Left lung (tissue), 10 donors: ENCODE results near the gene COL18A1. TPM values are rescaled to one million over a fixed set of nuclear protein-coding genes. Genes with fewer than 3 reads are reported as not detected.
"Not testable (repeated sequence)": the region's sequence is repeated elsewhere in the genome, so short reads cannot be mapped to it uniquely, and the experiment has no call there.

Experiments used
- ATAC-seq: fragments of 200-7000 bp; cut with Tn5 transposase; one replicate; pipeline ENCODE4 v1.9.1; 2020; ENCODE audit warnings: moderate library complexity
- DNase-seq, 4 donors: peaks; one replicate each; pipeline ENCODE4 v3.0.0-alpha.2; 2013 to 2020
- H3K27ac ChIP-seq, 2 donors: fragments of 200-600 bp; sonication (generic) in 1 of 2; one replicate each; pipeline versions ENCODE4 v1.5.0 to v1.8.0; 2020 to 2021
- H3K27me3 ChIP-seq, 2 donors: fragments of 200-600 bp; sonication (generic) in 1 of 2; one replicate each; pipeline versions ENCODE4 v1.5.0 to v1.8.0; 2020 to 2021
- H3K36me3 ChIP-seq, 2 donors: fragments of 200-600 bp; sonication (generic) in 1 of 2; one replicate each; pipeline versions ENCODE4 v1.5.0 to v1.8.0; 2020 to 2021
- H3K4me1 ChIP-seq, 2 donors: fragments of 200-600 bp; one replicate each; pipeline ENCODE4 v1.8.0; 2021
- H3K4me3 ChIP-seq, 2 donors: fragments of 200-600 bp; sonication (generic) in 1 of 2; one replicate each; pipeline versions ENCODE4 v1.5.0 to v1.8.0; 2020 to 2021; ENCODE audit warnings: mild to moderate bottlenecking in 1 of 2
- H3K9me3 ChIP-seq, 2 donors: fragments of 200-600 bp; sonication (generic) in 1 of 2; one replicate each; pipeline versions ENCODE4 v1.5.0 to v1.8.0; 2020 to 2021
- intact Hi-C, 2 donors: fragments of 100-400 bp; cut with DNase I; formaldehyde crosslinking; loops; one replicate each; pipeline versions ENCODE4 v1.11.2 to v1.14.2; 2022
- polyA plus RNA-seq, 6 donors: library from polyadenylated mRNA; unstranded; fragments of 120-200 nt; gene quantifications; one replicate each; pipeline ENCODE4 v1.2.1, GENCODE V29; 2013; ENCODE audit not compliant: insufficient read length in 6 of 6
- total RNA-seq, 2 donors: library from RNA; stranded (reverse); fragmentation: NEBNext Ultra II Directional; extraction: Animal tissue kit (Norgen Biotek cat#: 25700); gene quantifications; one replicate each; pipeline ENCODE4 v1.2.1, GENCODE V29; 2021
- TF ChIP-seq, protein P1 (sequence below), 2 donors: fragments of 200-600 bp; sonication (generic) in 1 of 2; IDR thresholded peaks; one replicate each; pipeline versions ENCODE4 v1.5.0 to v1.8.0; 2021; ENCODE audit warnings: antibody characterized with exemption in 2 of 2
- donor health status: DM: no; HTN: yes; CAD: no.
- donor health status: DM: no; HTN: no; CAD: no.

Gene COL18A1
- total and polyA plus RNA-seq, 8 donors, result 39.3 to 90.2 (median 64.0) TPM

DNA sequence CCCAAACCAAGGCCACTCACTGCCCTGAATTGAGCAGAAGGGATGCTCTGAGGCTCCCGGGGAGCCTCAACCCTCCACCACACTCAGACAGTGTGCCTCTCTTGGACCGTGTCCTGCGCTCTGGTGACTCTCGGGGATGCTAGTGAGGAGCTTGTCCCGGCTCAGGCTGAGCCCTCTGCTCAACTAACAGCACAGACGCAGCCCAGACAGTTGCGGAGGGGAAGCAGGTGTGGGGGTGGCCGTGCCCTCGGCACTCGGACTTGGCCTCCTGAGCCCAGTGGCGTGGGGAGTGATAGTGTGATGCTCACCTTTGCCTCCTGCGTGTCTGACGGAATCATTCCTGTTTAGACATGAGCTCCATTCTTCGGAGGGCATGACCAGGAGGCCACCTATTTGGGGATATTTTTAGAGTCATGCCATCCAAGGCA lies 152.7 kb downstream of the COL18A1 start:
- Histone ChIP-seq H3K36me3 (no peaks in the 10 kb centered on the region), H3K4me1 (peaks cover 0 to 20% of the 10 kb centered on the region in 2 donors), H3K4me3 (no peak overlapping the region), H3K27ac (no peak overlapping the region), H3K9me3 (no peaks in the 10 kb centered on the region), H3K27me3 (peaks cover 0 to 6% of the 10 kb centered on the region in 2 donors)
- DNase-seq, result peak in 2 of 4 donors; percentile 31 to 47
- intact Hi-C loops, result loop anchor here in 1 of 2 donors (10.0 kb wide), 1 partner anchor 267 kb away; no protein-coding TSS in a partner anchor
- TF ChIP-seq, protein P1, sequence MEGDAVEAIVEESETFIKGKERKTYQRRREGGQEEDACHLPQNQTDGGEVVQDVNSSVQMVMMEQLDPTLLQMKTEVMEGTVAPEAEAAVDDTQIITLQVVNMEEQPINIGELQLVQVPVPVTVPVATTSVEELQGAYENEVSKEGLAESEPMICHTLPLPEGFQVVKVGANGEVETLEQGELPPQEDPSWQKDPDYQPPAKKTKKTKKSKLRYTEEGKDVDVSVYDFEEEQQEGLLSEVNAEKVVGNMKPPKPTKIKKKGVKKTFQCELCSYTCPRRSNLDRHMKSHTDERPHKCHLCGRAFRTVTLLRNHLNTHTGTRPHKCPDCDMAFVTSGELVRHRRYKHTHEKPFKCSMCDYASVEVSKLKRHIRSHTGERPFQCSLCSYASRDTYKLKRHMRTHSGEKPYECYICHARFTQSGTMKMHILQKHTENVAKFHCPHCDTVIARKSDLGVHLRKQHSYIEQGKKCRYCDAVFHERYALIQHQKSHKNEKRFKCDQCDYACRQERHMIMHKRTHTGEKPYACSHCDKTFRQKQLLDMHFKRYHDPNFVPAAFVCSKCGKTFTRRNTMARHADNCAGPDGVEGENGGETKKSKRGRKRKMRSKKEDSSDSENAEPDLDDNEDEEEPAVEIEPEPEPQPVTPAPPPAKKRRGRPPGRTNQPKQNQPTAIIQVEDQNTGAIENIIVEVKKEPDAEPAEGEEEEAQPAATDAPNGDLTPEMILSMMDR (IDR thresholded peaks at IDR 0.05), result no peak
- ATAC-seq, result no peak

DNA sequence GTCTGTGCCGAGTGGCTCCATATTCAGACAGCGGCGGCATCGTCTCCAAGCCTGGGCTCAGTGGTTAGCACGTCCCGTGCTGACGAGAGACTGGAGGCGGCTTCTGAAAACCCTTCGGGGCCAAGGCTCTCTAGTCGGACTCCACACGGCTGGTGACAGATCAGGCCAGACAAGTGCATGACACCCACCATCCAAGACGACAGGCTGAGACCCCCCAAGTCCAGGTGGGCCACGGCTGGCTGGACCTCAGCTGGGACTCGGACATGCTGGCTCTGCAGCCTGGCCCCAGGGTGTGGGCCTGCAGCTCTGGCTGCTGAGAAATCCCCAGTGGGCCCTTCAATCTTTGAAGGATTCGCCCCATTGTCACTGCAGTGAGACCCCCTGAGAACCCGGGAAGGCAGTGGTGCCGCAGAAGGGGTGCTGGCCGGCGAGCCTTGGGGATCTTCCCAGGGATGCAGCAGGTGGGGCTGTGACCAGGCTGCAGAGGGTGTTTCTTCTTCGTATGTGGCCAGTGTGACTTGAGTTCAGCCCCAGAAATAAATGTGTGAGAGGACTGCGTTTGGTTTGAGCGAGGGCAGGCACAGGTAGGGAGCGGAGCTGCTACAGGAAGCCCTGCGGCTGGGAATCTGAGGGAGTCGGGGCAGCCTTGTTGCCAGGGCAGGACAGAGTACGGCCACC lies 153.2 kb downstream of the COL18A1 start:
- peaks cover 0 to 11% of the 10 kb centered on the region in 2 donors for H3K27me3 ChIP-seq
- peak in 2 of 4 donors; percentile 25 to 66 for DNase-seq
- no peak overlapping the region for H3K4me3 ChIP-seq
- intact Hi-C loops, result loop anchor here in 1 of 2 donors (10.0 kb wide), 1 partner anchor 267 kb away; no protein-coding TSS in a partner anchor
- no peaks in the 10 kb centered on the region for H3K36me3 ChIP-seq
- no peaks in the 10 kb centered on the region for H3K9me3 ChIP-seq
- TF ChIP-seq, protein P1 (IDR thresholded peaks at IDR 0.05), result no peak
- no peak overlapping the region for H3K27ac ChIP-seq
- ATAC-seq, result no peak
- peaks cover 0 to 15% of the 10 kb centered on the region in 2 donors for H3K4me1 ChIP-seq

DNA sequence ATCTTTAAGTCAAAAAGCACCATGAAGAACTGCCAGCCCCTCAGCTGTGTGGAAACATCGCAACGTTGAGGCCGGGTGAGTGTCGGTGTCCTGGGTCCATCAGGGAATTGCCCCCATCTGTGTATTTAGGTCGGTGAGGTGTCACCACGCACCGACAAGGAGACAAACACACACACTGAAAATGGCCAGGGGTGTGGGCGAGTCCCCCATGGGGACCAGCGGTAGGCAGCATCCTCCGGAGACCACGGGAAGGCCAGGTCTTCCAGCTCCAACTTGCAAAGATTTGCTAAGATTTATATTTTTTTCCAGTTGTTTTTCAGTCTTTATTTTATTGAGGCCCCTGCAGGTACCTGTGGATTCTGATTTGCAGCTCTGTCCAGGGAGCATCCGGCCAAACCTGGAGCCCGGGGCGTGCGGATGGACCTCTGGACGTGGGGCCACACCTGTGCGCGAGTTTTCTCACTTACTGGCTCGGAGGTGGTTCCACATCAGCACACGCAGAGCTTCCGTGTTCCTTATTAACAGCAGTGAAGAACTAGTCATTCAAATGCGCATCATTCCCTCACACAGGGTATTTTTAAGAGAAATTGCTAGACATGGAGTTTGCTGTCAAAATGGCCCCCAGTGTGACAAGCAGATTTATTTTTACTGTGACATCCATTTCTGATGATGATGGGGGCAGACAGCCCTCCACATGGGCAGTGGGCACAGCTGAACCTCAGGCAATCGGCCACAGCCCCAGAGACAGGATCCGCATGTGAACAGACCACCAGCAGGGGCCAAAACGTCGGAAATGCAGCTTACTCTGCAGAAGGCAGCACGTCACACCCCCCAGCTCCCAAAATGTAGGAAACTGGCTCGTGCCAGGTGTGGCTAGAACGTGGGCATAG lies 154.5 kb downstream of the COL18A1 start:
- Histone ChIP-seq H3K9me3 (no peaks in the 10 kb centered on the region), H3K36me3 (no peaks in the 10 kb centered on the region), H3K4me3 (no peak overlapping the region), H3K27me3 (peaks cover 0 to 21% of the 10 kb centered on the region in 2 donors), H3K27ac (no peak overlapping the region), H3K4me1 (peaks cover 0 to 13% of the 10 kb centered on the region in 2 donors)
- intact Hi-C loops, result loop anchor here in 1 of 2 donors (10.0 kb wide), 1 partner anchor 265 kb away; no protein-coding TSS in a partner anchor
- TF ChIP-seq, protein P1 (IDR thresholded peaks at IDR 0.05), result no peak
- ATAC-seq, result no peak
- peak in 2 of 4 donors; percentile 29 to 43 for DNase-seq

GRCh38 chr21:45560106-45561021 lies 155.4 kb downstream of the COL18A1 start:
- TF ChIP-seq, protein P1 (IDR thresholded peaks at IDR 0.05), result no peak
- Histone ChIP-seq H3K27me3 (peaks cover 0 to 25% of the 10 kb centered on the region in 2 donors), H3K27ac (no peak overlapping the region), H3K9me3 (no peaks in the 10 kb centered on the region), H3K36me3 (no peaks in the 10 kb centered on the region), H3K4me1 (peaks cover 0 to 13% of the 10 kb centered on the region in 2 donors), H3K4me3 (peak overlapping the region in 1 of 2 donors; percentile 21)
- intact Hi-C loops, result no loop called here
- ATAC-seq, result no peak
- DNase-seq, result peak in 1 of 4 donors; percentile 58

DNA sequence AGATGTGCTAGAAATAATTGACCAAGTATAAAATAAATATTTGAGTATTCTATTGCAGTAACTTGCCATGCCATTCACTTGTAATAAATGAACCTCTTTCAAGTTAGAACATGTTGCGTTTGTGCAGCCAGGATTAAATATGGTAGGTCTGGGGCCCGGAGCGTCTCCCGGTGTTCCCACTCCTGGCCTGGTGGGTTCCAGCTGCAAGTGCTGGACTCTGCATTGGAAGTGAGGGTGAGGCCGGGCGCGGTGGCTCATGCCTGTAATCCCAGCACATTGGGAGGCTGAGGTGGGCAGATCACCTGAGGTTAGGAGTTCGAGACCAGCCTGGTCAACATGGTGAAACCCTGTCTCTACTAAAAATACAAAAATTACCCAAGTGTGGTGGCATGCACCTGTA lies 156.3 kb downstream of the COL18A1 start:
- H3K27ac ChIP-seq, ATAC-seq, H3K4me1 ChIP-seq, H3K36me3 ChIP-seq, H3K9me3 ChIP-seq, intact Hi-C loops: not testable (repeated sequence)
- Histone ChIP-seq H3K4me3 (peak overlapping the region in 1 of 2 donors; percentile 21), H3K27me3 (peaks cover 0 to 29% of the 10 kb centered on the region in 2 donors)
- peak in 2 of 4 donors; percentile 12 to 51 for DNase-seq
